ENCODE measurements around the gene CRISPLD2. TPM values are rescaled to one million over a fixed set of nuclear protein-coding genes. Genes with fewer than 3 reads are reported as not detected.

Gene CRISPLD2
- total and polyA plus RNA-seq, 9 of the 15 experiments (the other 6 are each of a cell fraction or from before 2014, with no cell fraction given), result 0.03 to 0.24 (median 0.04) TPM; not detected in 4

GRCh38 chr16:84952335-84953189 lies 132.8 kb downstream of the CRISPLD2 start (continued):
- no peak; the same call in 1 of the 2 replicates for TF ChIP-seq ZFP91 (CRISPR knock-in tag; IDR thresholded peaks at IDR 0.05)
- TF ChIP-seq PTRF (tag; IDR thresholded peaks at IDR 0.05), result no peak
- TF ChIP-seq CBX8 (IDR thresholded peaks at IDR 0.05; ENCODE audit: borderline replicate concordance, extremely low read depth, low read depth, low read length, poor library complexity, severe bottlenecking), result no peak
- TF ChIP-seq MXD1 (CRISPR knock-in tag; IDR thresholded peaks at IDR 0.05; ENCODE audit: borderline replicate concordance, poor library complexity, severe bottlenecking), result no peak
- TF ChIP-seq LARP7 (IDR thresholded peaks at IDR 0.05), result no peak
- TF ChIP-seq AFF1 (IDR thresholded peaks at IDR 0.05; ENCODE audit: low read depth in 1 of 2, partially characterized antibody in 2 of 2), result peak; percentile 13 to 54
- TF ChIP-seq BCL6 (CRISPR knock-in tag; IDR thresholded peaks at IDR 0.05), result no peak
- TF ChIP-seq SAFB (IDR thresholded peaks at IDR 0.05; ENCODE audit: borderline replicate concordance, low read depth, low read length), result no peak
- no peak for TF ChIP-seq HNRNPL (IDR thresholded peaks at IDR 0.05; ENCODE audit: low read depth, low read length)
- no peak for TF ChIP-seq MECOM (CRISPR knock-in tag; IDR thresholded peaks at IDR 0.05)
- peak; percentile 77; the same call in 1 of the 2 replicates for TF ChIP-seq TFAP4 (CRISPR knock-in tag; IDR thresholded peaks at IDR 0.05; ENCODE audit: borderline replicate concordance)
- peak; percentile 60; the same call in 1 of the 2 replicates for TF ChIP-seq ZBTB33 (CRISPR knock-in tag; IDR thresholded peaks at IDR 0.05)
- TF ChIP-seq ZNF140 (CRISPR knock-in tag; IDR thresholded peaks at IDR 0.05), result no peak
- TF ChIP-seq CBFB (CRISPR knock-in tag; IDR thresholded peaks at IDR 0.05), result no peak; the same call in 1 of the 2 replicates
- TF ChIP-seq HNRNPH1 (optimal IDR thresholded peaks at IDR 0.05; ENCODE audit: low read depth, low read length), result no peak
- TF ChIP-seq SIX5 (IDR thresholded peaks at IDR 0.05; ENCODE audit: borderline replicate concordance in 1 of 2, insufficient read depth in 1 of 2, low read depth in 1 of 2, low read length in 2 of 2), result no peak
